ENCODE results near the gene VAC14. TPM values are rescaled to one million over a fixed set of nuclear protein-coding genes. Genes with fewer than 3 reads are reported as not detected.

The VAC14 gene
- total RNA-seq, 1 experiment from 2014 or later = 49.9 TPM

- Histone ChIP-seq H3K9ac (ENCODE audit: extremely low read depth, insufficient read length, low read length) (no peak overlapping the region), H3K23ac (ENCODE audit: insufficient read length, low read depth, low read length) (no peak overlapping the region), H2BK12ac (ENCODE audit: insufficient read length, low read depth, low read length) (no peak overlapping the region), H2BK5ac (ENCODE audit: insufficient read length, low read length) (no peak overlapping the region), H3K23me2 (ENCODE audit: insufficient read length, low read depth, low read length, poor library complexity, severe bottlenecking) (no peaks in the 10 kb centered on the region), H2BK20ac (ENCODE audit: low read depth, low read length, poor library complexity, severe bottlenecking) (no peak overlapping the region), H3K4ac (ENCODE audit: low read depth, low read length) (no peak overlapping the region), H3K27me3 (ENCODE audit: insufficient read depth, low read length) (no peaks in the 10 kb centered on the region), H4K5ac (ENCODE audit: insufficient read length, low read depth, low read length) (no peak overlapping the region), H3K4me1 (ENCODE audit: insufficient read depth, low read length) (peaks cover 7% of the 10 kb centered on the region; the same call in 1 of the 2 replicates), H2AK5ac (ENCODE audit: insufficient read length, low read length) (no peak overlapping the region), H3T11ph (ENCODE audit: low read length) (no peak overlapping the region), H4K91ac (ENCODE audit: insufficient read length, low read depth, low read length) (no peak overlapping the region), H4K8ac (replicated peaks; ENCODE audit: insufficient read length, low read depth, low read length) (no peak overlapping the region), H2AFZ (ENCODE audit: low read length) (no peak overlapping the region), H3K18ac (ENCODE audit: insufficient read length, low read depth, low read length) (no peak overlapping the region), H3K79me1 (ENCODE audit: insufficient read depth, low read depth, low read length, poor library complexity, severe bottlenecking) (no peaks in the 10 kb centered on the region), H2BK15ac (ENCODE audit: low read depth, low read length) (no peak overlapping the region), H3K79me2 (ENCODE audit: insufficient read depth, low read length) (no peaks in the 10 kb centered on the region), H3K56ac (ENCODE audit: insufficient read length, low read depth, low read length) (no peak overlapping the region), H4K20me1 (ENCODE audit: control insufficient read depth, insufficient read depth, insufficient read length) (no peaks in the 10 kb centered on the region), H3K9me3 (ENCODE audit: control insufficient read depth, low read depth, low read length) (no peaks in the 10 kb centered on the region), H3K4me2 (ENCODE audit: insufficient read depth, insufficient read length, low read length) (no peak overlapping the region), H3K27ac (ENCODE audit: insufficient read length, low read depth, low read length) (no peak overlapping the region), H3K14ac (ENCODE audit: insufficient read depth, low read length) (no peak overlapping the region), H2BK120ac (ENCODE audit: low read depth, low read length, poor library complexity, severe bottlenecking) (no peak overlapping the region)
- peaks cover 0 to 8% (median 3%) of the 10 kb centered on the region in 3 experiments; a peak in 5 of 7 replicates for H3K36me3 Mint-ChIP-seq (ENCODE audit: insufficient read depth in 1 of 3, low read depth in 3 of 3)
- H3K4me1 Mint-ChIP-seq = peaks cover 16 to 20% of the 10 kb centered on the region in 2 experiments
- DNase-seq = no peak
- no peak overlapping the region for H3K4me3 Mint-ChIP-seq
- H3K27ac Mint-ChIP-seq = no peak overlapping the region
- H3K27me3 Mint-ChIP-seq (ENCODE audit: low read depth) = no peaks in the 10 kb centered on the region
- no peaks in the 10 kb centered on the region for H3K9me3 Mint-ChIP-seq
- TF ChIP-seq, protein P1, sequence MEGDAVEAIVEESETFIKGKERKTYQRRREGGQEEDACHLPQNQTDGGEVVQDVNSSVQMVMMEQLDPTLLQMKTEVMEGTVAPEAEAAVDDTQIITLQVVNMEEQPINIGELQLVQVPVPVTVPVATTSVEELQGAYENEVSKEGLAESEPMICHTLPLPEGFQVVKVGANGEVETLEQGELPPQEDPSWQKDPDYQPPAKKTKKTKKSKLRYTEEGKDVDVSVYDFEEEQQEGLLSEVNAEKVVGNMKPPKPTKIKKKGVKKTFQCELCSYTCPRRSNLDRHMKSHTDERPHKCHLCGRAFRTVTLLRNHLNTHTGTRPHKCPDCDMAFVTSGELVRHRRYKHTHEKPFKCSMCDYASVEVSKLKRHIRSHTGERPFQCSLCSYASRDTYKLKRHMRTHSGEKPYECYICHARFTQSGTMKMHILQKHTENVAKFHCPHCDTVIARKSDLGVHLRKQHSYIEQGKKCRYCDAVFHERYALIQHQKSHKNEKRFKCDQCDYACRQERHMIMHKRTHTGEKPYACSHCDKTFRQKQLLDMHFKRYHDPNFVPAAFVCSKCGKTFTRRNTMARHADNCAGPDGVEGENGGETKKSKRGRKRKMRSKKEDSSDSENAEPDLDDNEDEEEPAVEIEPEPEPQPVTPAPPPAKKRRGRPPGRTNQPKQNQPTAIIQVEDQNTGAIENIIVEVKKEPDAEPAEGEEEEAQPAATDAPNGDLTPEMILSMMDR (conservative IDR thresholded peaks at IDR 0.05) = no peak
- WGBS (ENCODE audit: extremely low coverage, insufficient read length, low lambda C conversion rate) = no CpG with 5 or more reads among the region's 7 CpGs
These were observed 49.4 kb downstream of the VAC14 start for GRCh38 chr16:70751593-70751992.
